Retinal pigment epithelial cell (primary cell): ENCODE data around the gene RNFT1.
"Not testable (repeated sequence)": the region's sequence is repeated elsewhere in the genome, so short reads cannot be mapped to it uniquely, and the experiment has no call there.

Experiments used
- DNase-seq: peaks from one replicate; pipeline ENCODE4 v3.0.0-alpha.2; 2010; ENCODE audit warnings: low read depth
- H3K4me3 ChIP-seq: 2 replicates; pipeline ENCODE4 v1.5.1; 2011; ENCODE audit warnings: mild to moderate bottlenecking, low read length, control low read depth, moderate library complexity
- TF ChIP-seq, protein P1 (sequence below): conservative IDR thresholded peaks from 2 replicates; pipeline ENCODE4 v1.5.1; 2011; ENCODE audit warnings: low read depth, low read length, control low read depth, inconsistent platforms

RNFT1 gene, protein sequence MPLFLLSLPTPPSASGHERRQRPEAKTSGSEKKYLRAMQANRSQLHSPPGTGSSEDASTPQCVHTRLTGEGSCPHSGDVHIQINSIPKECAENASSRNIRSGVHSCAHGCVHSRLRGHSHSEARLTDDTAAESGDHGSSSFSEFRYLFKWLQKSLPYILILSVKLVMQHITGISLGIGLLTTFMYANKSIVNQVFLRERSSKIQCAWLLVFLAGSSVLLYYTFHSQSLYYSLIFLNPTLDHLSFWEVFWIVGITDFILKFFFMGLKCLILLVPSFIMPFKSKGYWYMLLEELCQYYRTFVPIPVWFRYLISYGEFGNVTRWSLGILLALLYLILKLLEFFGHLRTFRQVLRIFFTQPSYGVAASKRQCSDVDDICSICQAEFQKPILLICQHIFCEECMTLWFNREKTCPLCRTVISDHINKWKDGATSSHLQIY

DNA sequence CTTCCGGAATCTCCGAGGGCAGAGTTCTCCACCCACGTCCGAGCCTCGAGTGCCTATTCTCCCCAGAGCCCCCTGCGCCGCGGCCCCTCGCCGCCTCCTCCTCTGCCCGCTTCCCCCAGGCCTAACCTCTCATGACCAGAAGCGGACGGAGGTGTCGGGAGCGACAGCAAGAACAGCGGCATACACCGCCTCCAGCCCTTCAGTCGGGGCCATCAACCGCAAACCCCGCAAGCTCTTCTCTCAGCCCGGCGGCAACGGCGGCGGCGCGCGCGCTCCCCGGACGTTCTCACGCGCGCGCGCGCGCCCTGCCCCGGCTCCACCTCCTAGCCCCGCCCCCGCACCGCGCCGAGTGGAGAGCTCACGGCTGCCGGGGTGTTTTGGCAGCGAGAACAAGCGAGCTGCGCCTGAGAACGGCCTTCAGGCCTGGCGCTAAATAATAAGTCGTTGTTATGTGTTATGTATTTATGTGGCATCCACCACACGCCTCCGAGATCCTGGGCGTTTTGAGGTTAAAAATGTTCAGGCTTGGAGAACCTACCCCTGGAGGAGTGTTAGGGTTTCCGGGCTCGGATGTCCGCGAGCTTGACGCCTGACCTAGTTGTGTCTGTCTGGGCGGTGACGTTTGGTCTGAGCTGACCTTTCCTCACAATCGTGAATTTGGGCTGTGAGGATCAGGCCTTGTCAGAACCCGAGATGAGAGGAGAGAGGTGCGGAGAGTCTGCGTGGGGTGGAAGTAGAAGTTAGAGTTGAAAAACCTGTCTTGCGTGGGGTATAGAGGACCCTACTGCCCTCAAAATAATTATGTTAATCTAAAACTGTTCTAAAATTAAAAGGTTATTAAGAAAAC is at the start of gene RNFT1:
Gene RNFT1 (minus strand): TSS at position 259 of the 847 bp plus-strand sequence. CDS start 77 bp downstream, at position 182.
- TF ChIP-seq, protein P1, sequence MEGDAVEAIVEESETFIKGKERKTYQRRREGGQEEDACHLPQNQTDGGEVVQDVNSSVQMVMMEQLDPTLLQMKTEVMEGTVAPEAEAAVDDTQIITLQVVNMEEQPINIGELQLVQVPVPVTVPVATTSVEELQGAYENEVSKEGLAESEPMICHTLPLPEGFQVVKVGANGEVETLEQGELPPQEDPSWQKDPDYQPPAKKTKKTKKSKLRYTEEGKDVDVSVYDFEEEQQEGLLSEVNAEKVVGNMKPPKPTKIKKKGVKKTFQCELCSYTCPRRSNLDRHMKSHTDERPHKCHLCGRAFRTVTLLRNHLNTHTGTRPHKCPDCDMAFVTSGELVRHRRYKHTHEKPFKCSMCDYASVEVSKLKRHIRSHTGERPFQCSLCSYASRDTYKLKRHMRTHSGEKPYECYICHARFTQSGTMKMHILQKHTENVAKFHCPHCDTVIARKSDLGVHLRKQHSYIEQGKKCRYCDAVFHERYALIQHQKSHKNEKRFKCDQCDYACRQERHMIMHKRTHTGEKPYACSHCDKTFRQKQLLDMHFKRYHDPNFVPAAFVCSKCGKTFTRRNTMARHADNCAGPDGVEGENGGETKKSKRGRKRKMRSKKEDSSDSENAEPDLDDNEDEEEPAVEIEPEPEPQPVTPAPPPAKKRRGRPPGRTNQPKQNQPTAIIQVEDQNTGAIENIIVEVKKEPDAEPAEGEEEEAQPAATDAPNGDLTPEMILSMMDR, result no peak
- DNase-seq, result peak; percentile 42
- peak within 1 kb of the TSS; percentile 92 for H3K4me3 ChIP-seq

DNA sequence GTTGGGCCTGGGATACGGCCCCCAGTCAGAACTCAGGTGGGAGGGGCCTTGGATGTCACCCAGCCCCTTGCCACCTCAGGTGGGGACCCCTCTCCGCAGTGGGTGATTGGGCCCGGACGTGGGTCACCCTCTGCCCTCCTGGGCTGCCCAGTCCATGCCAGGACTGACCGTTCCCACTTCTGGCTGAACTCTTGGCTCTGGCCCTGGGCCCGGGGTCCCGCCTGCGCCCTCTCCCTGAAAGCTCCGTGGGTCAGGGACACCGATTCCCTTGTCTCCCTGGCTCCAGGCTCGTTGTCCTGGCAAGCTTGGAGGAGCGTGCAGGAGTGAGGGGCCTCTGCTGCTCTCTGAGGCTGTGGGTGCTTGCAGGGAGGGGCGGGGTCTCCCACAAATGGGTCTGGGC is 44.8 kb upstream of the RNFT1 start:
- H3K4me3 ChIP-seq, DNase-seq: not testable (repeated sequence)

DNA sequence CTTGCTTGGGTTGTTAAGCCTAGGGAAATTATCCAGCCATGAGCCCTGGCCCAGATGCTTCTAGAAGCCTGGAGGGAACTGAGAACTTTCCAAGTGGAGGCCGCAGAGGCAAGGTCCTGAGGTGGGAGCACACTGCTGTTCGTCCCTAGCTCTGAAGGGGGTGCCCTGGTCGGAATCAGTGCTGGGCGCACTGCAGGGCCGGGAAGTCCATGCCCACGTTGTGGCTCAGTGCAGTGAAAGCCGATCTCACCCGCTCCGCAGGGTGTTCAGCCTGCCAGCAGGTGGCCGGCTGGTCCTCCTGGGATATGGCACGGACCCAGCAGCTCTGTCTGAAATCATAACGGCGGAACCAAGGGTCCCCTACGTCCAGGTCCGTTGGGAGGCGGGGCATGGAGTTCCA is 43.8 kb upstream of the RNFT1 start:
- not testable (repeated sequence) for H3K4me3 ChIP-seq, DNase-seq

DNA sequence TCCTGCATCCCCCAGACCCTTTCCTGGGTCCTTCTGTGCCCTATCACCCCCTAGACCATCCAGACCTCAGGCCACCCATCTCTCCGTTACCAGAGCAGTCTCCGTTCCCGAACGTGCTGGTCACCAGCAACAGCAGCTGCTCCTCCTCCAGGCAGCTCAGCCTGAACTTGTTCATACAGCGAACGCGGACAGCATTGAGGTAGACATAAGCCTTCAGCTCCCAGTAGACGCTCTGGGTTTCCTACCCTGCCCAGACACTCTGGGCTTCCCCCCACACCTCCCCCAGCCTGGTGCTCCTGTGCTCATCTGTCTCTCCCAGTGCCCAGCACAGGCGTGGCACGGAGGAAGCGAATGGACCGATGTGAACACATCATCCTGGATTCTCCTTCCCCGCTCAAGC is 41.6 kb upstream of the RNFT1 start:
- TF ChIP-seq, protein P1, result no peak
- DNase-seq, result no peak
- H3K4me3 ChIP-seq, result no peak overlapping the region

DNA sequence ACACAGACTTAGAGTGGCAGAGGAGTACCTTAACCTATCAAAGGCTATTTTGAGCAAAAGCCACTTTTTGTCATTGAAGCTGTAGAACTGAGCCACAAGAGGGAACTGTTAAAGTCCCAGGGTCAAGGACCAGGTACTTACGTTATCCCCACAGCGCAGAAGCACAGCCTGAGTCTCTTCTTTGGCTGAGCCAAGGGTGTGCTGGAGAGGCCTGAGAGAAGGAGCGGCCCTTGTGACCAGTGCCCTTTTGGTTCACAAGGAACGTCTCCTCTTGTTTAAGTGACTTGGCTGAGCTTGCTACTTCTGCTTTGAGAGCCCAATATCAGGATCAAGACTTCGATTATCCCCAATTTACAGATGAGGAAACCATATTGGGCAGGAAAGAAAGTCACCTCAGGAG is 40.0 kb upstream of the RNFT1 start:
- DNase-seq, H3K4me3 ChIP-seq: not testable (repeated sequence)

DNA sequence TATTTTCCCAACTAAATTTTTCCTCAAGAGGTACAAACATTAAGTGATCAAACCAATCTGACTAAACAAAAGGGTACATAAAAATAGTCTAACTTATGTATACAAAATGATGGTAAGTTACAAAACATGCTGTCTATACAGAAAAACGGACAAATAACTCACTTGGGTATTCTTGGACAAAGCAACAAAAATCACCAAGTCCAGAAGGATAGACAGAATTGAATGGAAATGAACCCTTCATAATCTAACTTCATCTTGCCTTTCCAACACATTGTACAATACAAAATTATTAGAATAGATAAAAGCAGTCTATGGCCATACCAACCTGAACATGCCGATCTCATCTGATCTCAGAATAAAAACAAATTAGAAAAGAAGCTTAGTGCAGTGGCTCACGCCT is 37.9 kb upstream of the RNFT1 start:
- H3K4me3 ChIP-seq, result not testable (repeated sequence)

DNA sequence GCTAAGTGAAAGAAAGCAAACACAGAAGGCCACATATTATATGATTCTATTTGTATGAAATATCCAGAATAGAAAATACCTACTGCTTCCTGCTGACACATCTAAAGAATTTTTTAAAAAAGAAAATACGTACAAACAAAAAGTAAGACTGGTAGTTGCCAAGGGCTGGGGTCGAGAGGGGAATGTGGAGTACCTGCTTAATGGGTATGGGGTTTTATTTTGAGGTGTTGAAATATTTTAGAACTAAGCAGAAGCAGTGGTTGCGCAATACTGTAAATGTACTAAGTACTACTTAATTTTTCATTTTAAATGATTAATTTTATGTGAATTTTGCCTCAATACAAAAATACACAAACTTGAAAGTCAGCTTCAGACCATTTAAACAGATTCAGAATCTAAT is 32.1 kb upstream of the RNFT1 start:
- H3K4me3 ChIP-seq, DNase-seq: not testable (repeated sequence)

More for the DNA sequence above, 37.9 kb upstream of the RNFT1 start:
- not testable (repeated sequence) for DNase-seq

DNA sequence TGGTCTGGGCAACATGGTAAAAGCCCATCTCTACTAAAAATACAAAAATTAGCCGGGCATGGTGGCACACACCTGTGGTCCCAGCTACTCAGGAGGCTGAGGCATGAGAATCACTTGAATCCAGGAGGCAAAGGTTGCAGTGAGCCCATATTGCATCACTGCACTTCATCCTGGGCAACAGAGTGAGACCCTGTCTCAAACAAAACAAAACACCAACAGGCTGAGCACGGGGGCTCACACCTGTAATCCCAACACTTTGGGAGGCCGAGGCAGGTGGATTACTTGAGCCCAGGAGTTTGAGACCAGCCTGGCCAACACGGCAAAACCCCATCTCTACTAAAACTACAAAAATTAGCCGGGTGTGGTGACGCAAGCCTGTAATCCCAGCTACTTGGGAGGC is 10.6 kb upstream of the RNFT1 start:
- H3K4me3 ChIP-seq, DNase-seq: not testable (repeated sequence)

DNA sequence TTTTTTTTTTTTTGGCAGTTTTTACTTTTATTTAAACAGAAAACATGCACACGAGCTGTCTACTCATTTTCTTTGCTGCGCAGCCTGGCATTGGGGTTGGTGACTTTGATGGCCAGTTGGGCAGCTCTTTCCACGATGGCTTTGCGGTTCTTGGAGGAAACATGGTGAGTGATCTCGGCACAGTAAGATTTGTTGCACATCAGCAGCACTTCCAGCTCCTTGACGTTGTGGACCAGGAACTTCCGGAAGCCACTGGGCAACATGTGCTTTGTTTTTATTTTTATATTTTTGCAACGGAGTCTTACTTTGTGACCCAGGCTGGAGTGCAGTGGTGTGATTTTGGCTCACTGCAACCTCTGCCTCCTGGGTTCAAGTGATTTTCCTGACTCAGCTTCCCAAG is 8.9 kb upstream of the RNFT1 start:
- not testable (repeated sequence) for DNase-seq, H3K4me3 ChIP-seq

DNA sequence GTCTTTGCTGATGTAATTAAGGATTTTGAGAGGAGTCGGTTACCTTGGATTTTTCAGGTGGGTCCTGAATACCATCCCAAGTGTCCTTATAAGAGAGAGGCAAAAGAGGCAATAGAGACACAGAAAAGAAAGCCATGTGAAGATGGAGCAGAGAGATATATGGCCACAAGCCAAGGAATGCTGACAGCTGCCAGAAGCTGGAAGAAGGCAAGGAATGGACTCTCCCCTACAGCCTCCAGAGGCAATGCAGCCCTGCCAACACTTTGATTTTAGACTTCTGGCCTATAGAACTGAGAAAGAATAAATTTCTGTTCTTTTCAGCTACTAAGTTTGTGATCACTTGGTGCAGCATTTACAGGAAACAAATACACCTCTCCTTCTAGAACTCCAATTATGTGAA is 8.2 kb upstream of the RNFT1 start:
- H3K4me3 ChIP-seq, result no peak overlapping the region
- TF ChIP-seq, protein P1, result no peak
- no peak for DNase-seq

DNA sequence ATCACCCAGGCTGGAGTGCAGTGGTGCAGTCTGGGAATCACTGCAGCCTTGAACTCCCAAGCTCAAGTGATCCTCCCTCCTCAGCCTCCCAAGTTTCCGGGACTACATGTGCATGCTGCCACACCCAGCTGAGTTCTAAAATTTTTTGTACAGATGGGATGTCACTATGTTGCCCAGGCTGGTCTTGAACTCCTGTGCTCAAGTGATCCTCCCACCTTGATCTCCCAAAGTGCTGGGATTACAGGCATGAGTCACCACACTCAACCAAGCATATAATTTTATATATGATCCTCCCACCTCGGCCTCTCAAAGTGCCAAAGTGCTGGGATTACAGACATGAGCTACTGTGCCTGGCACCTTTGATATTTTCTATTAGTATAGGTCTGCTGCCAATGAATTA is 7.2 kb upstream of the RNFT1 start:
- not testable (repeated sequence) for H3K4me3 ChIP-seq, DNase-seq
